SU-DHL-6 (cell line): ENCODE results near the gene IL10.

Experiments
- H2AFZ ChIP-seq: fragments of 200-600 bp; sonication (generic); 2 replicates; pipeline ENCODE4 v1.6.1; 2014; ENCODE audit warnings: low read depth, mild to moderate bottlenecking, moderate library complexity, mixed read lengths, antibody characterized with exemption, low read length; ENCODE audit not compliant: severe bottlenecking
- H3F3A ChIP-seq: fragments of 200-600 bp; shearing (Covaris generic); 2 replicates; pipeline ENCODE4 v1.6.0; 2016; ENCODE audit warnings: antibody characterized with exemption, mild to moderate bottlenecking; ENCODE audit not compliant: insufficient read depth
- H3K27ac ChIP-seq: fragments of 200-600 bp; sonication (generic); 2 replicates; pipeline ENCODE4 v1.5.1; 2016; ENCODE audit warnings: low read depth, mild to moderate bottlenecking, low read length, moderate library complexity, mixed read lengths
- H3K27me3 ChIP-seq: fragments of 200-600 bp; sonication (generic), shearing (Covaris generic); 2 replicates; pipeline ENCODE4 v1.6.0; 2014; ENCODE audit warnings: mild to moderate bottlenecking, low read length
- H3K36me3 ChIP-seq: fragments of 200-600 bp; sonication (generic); 2 replicates; pipeline ENCODE4 v1.6.1; 2014; ENCODE audit warnings: mild to moderate bottlenecking, low read length, mixed read lengths
- H3K4me2 ChIP-seq: fragments of 300-600, 200-600 bp; shearing (Covaris generic), sonication (generic); 2 replicates; pipeline ENCODE4 v1.6.0; 2014; ENCODE audit warnings: low read length, low read depth, mild to moderate bottlenecking; ENCODE audit not compliant: poor library complexity, severe bottlenecking
- H3K4me3 ChIP-seq: fragments of 200-600 bp; sonication (generic); 2 replicates; pipeline ENCODE4 v1.5.1; 2014; ENCODE audit warnings: antibody characterized with exemption, low read length, mild to moderate bottlenecking, mixed read lengths; ENCODE audit not compliant: insufficient read depth, poor library complexity, severe bottlenecking
- H3K79me2 ChIP-seq: fragments of 200-600 bp; sonication (generic); 2 replicates; pipeline ENCODE4 v1.6.1; 2014; ENCODE audit warnings: mild to moderate bottlenecking, low read length, moderate library complexity; ENCODE audit not compliant: insufficient read depth
- H3K9ac ChIP-seq: fragments of 200-600 bp; sonication (generic); 2 replicates; pipeline ENCODE4 v1.7.0; 2014; ENCODE audit warnings: mild to moderate bottlenecking, low read length
- H3K9me2 ChIP-seq: fragments of 200-600 bp; sonication (generic); replicated peaks from 2 replicates; pipeline ENCODE4 v1.6.1; 2014; ENCODE audit warnings: low read length; ENCODE audit not compliant: insufficient read depth
- H3K9me3 ChIP-seq: fragments of 200-600 bp; sonication (generic); 2 replicates; pipeline ENCODE4 v1.6.1; 2014; ENCODE audit warnings: low read length, mixed read lengths; ENCODE audit not compliant: insufficient read depth
- H4K20me1 ChIP-seq: fragments of 200-600 bp; sonication (generic); 2 replicates; pipeline ENCODE4 v1.6.1; 2014; ENCODE audit warnings: low read depth, mild to moderate bottlenecking, antibody characterized with exemption, low read length, moderate library complexity, mixed read lengths
- EZH2phosphoT487 ChIP-seq: fragments of 200-600 bp; sonication (generic), shearing (Covaris generic); conservative IDR thresholded peaks from 2 replicates; pipeline ENCODE4 v1.6.1; 2018; ENCODE audit warnings: mild to moderate bottlenecking, antibody characterized with exemption, low read length, moderate library complexity, mixed read lengths
- TF ChIP-seq, protein P1 (sequence below): fragments of 200-600 bp; sonication (generic); IDR thresholded peaks from one replicate; pipeline ENCODE4 v1.5.1; 2017; ENCODE audit warnings: antibody characterized with exemption, mild to moderate bottlenecking, low read length, moderate library complexity; ENCODE audit not compliant: insufficient read depth, poor library complexity, severe bottlenecking

The IL10 gene

DNA sequence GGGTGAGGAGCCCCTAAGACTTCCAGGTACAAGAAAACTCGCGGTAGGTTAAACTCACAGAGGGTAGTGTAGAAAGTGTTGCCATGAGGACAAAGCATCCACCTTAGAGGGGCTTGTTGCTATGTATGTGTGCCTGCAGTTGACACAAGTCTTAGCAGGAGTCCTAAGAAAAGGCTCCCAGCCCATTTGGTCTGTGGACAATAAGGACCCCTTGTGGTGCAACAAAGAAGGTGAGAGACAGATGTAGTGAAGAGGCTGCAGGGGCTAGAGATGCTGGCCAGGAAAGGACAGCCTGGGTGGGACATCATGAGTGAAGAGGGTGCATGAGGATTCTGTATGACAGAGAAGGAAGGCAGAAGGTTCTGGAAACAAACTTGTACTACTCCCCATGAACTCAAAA lies 36.3 kb upstream of the IL10 start:
- Histone ChIP-seq H4K20me1 (no peaks in the 10 kb centered on the region), H3K9me3 (peaks cover 11% of the 10 kb centered on the region; the same call in 1 of the 2 replicates), H2AFZ (no peak overlapping the region), H3K9me2 (no peaks in the 10 kb centered on the region), H3K9ac (no peak overlapping the region), H3F3A (no peaks in the 10 kb centered on the region), H3K36me3 (no peaks in the 10 kb centered on the region), H3K4me3 (no peak overlapping the region), H3K27me3 (no peaks in the 10 kb centered on the region), H3K27ac (no peak overlapping the region), H3K79me2 (no peaks in the 10 kb centered on the region), H3K4me2 (no peak overlapping the region)
- TF ChIP-seq, protein P1, sequence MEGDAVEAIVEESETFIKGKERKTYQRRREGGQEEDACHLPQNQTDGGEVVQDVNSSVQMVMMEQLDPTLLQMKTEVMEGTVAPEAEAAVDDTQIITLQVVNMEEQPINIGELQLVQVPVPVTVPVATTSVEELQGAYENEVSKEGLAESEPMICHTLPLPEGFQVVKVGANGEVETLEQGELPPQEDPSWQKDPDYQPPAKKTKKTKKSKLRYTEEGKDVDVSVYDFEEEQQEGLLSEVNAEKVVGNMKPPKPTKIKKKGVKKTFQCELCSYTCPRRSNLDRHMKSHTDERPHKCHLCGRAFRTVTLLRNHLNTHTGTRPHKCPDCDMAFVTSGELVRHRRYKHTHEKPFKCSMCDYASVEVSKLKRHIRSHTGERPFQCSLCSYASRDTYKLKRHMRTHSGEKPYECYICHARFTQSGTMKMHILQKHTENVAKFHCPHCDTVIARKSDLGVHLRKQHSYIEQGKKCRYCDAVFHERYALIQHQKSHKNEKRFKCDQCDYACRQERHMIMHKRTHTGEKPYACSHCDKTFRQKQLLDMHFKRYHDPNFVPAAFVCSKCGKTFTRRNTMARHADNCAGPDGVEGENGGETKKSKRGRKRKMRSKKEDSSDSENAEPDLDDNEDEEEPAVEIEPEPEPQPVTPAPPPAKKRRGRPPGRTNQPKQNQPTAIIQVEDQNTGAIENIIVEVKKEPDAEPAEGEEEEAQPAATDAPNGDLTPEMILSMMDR, result no peak
- TF ChIP-seq EZH2phosphoT487, result no peak

DNA sequence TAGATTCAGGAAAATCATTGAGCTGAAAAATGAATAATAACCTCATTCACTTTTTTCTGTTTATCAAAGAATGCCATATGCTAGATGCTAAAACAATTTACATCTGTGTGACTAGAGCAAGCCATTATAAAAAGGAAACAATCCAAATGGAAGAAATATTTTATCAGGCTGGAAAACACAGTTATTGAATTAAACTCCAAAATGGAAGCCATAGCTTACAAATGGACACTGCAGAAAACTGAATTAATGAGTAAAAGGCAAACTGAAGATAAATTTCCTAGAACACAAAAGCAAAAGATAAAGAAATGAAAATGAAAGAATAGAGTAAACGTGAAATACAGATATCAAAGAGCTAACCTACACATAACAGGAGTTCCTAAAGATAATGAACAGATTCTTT lies 33.1 kb upstream of the IL10 start:
- TF ChIP-seq, protein P1, result no peak
- no peak for TF ChIP-seq EZH2phosphoT487
- no peaks in the 10 kb centered on the region for H3F3A ChIP-seq
- H3K4me3 ChIP-seq, result no peak overlapping the region
- H3K27ac ChIP-seq, result no peak overlapping the region
- no peaks in the 10 kb centered on the region for H3K9me3 ChIP-seq
- no peaks in the 10 kb centered on the region for H3K27me3 ChIP-seq
- no peak overlapping the region for H3K4me2 ChIP-seq
- no peaks in the 10 kb centered on the region for H3K36me3 ChIP-seq
- no peaks in the 10 kb centered on the region for H4K20me1 ChIP-seq
- H2AFZ ChIP-seq, result no peak overlapping the region
- no peaks in the 10 kb centered on the region for H3K79me2 ChIP-seq
- no peaks in the 10 kb centered on the region for H3K9me2 ChIP-seq
- no peak overlapping the region for H3K9ac ChIP-seq

DNA sequence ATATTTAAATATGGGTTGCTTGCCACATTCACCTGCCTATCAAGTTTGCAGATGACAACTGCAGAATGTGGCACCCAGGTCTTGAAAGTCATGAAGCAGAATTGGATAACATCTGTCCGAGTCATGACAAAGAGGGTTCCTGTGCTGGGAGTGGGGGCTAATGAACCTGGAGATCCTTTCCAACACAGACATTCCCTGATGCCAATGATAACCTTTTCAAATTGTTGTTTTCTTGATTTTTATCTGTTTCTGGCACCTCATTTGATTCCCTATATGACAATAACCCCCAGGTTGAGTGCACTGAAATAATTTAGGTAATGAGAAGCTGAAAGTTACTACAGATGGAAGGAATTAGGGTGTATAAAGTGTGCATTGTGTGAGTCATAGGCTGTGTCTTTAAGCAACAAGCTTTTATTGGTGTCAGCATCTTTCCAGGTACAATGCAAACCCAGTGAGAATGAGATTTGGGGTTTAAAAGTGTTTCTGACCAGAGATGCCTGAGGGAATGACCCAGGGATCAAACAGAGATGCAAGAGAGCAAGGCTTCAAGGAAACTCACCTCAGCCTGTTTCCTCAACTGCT lies 32.0 kb upstream of the IL10 start:
- Histone ChIP-seq H3K79me2 (no peaks in the 10 kb centered on the region), H3F3A (no peaks in the 10 kb centered on the region), H3K4me3 (no peak overlapping the region), H3K9ac (no peak overlapping the region), H4K20me1 (no peaks in the 10 kb centered on the region), H3K36me3 (no peaks in the 10 kb centered on the region), H3K27me3 (no peaks in the 10 kb centered on the region), H2AFZ (no peak overlapping the region), H3K4me2 (no peak overlapping the region), H3K27ac (no peak overlapping the region), H3K9me3 (no peaks in the 10 kb centered on the region), H3K9me2 (no peaks in the 10 kb centered on the region)
- TF ChIP-seq, protein P1, result no peak
- no peak for TF ChIP-seq EZH2phosphoT487
